Activated CD4-positive, alpha-beta T cell treated with anti-CD3 and anti-CD28 coated beads, Interleukin-2, amount 10 ng/mL, durations not matched to agents 24 days and 14 days (primary cell): ENCODE results near the gene DNAJB12. TPM values are rescaled to one million over a fixed set of nuclear protein-coding genes. Genes with fewer than 3 reads are reported as not detected.
A peak's percentile ranks its signal among the peaks of the same experiment; 100 is the strongest.
"Not testable (repeated sequence)": the region's sequence is repeated elsewhere in the genome, so short reads cannot be mapped to it uniquely, and the experiment has no call there.

Source experiments
- DNase-seq: peaks from one replicate; pipeline ENCODE4 v3.0.0; 2022
- H3K27ac Mint-ChIP-seq: one replicate; pipeline ENCODE4 v1.8.0; 2022; ENCODE audit warnings: mild to moderate bottlenecking, mixed read lengths
- H3K27me3 Mint-ChIP-seq: one replicate; pipeline ENCODE4 v1.8.0; 2022; ENCODE audit warnings: mixed read lengths
- H3K36me3 Mint-ChIP-seq: one replicate; pipeline ENCODE4 v1.8.0; 2022; ENCODE audit warnings: low read depth, mild to moderate bottlenecking, mixed read lengths
- H3K4me1 Mint-ChIP-seq: one replicate; pipeline ENCODE4 v1.8.0; 2021; ENCODE audit warnings: mixed read lengths
- H3K4me3 Mint-ChIP-seq: one replicate; pipeline ENCODE4 v1.8.0; 2022; ENCODE audit warnings: mild to moderate bottlenecking, moderate library complexity, mixed read lengths
- H3K9me3 Mint-ChIP-seq: one replicate; pipeline ENCODE4 v1.8.0; 2021; ENCODE audit warnings: mixed read lengths
- intact Hi-C: fragments of 100-400 bp; cut with micrococcal nuclease; formaldehyde crosslinking; loops from one replicate; pipeline ENCODE4 v1.15.1; 2023
- total RNA-seq: library from RNA; stranded (reverse); gene quantifications from 2 replicates; pipeline ENCODE4 v1.2.3, GENCODE V29; 2022

Gene DNAJB12
- total RNA-seq, 1 donor from 2014 or later = 35.1 TPM

DNA sequence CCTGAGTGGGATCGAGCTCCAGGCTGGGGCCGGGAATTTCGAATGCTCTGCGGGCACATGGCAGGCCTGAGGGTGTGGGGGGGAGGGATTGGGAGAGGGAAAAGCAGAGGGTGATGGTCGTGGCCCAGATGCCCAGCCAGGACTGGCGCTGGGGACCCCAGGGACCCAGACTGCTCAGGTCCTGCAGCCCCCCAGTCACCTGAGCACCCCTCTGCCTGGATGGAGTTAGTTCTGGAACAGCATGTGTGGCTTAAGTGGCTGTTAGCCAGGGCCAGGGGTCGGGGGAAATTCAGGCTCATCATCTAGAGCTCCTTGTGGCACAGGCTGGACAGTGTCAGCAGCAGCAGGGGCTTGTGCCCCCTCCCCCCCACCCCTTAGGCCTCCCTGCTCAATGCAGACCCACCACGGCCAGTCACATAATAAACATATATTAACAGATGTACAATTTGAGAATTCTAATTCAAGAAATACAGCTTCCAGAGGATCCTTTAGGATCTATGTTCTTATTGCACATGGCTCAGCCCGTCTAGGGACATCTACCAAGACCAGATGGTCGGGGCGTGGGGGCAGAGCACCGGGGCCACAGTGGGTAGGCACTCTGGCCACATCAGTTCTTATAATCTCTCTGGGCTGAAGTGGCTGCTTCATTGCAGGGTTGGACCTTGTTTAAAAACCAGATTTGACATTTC, 22.2 kb downstream of the DNAJB12 start:
- Mint-ChIP-seq H3K36me3 (peaks cover 27% of the 10 kb centered on the region), H3K9me3 (no peaks in the 10 kb centered on the region), H3K4me1 (peaks cover 83% of the 10 kb centered on the region), H3K27ac (peak overlapping the region; percentile 99), H3K27me3 (no peaks in the 10 kb centered on the region), H3K4me3 (peak overlapping the region; percentile 88)
- intact Hi-C loops = loop anchor here (5.0 to 10.0 kb wide), 2 partner anchors 245 to 398 kb away; partner anchors contain the start of gene SPOCK2
- no peak for DNase-seq

GRCh38 chr10:72331575-72332422, 22.9 kb downstream of the DNAJB12 start:
- peaks cover 26% of the 10 kb centered on the region for H3K36me3 Mint-ChIP-seq
- peaks cover 81% of the 10 kb centered on the region for H3K4me1 Mint-ChIP-seq
- no peaks in the 10 kb centered on the region for H3K9me3 Mint-ChIP-seq
- peak; percentile 93 for DNase-seq
- peak overlapping the region; percentile 99 for H3K27ac Mint-ChIP-seq
- peak overlapping the region; percentile 88 for H3K4me3 Mint-ChIP-seq
- H3K27me3 Mint-ChIP-seq = no peaks in the 10 kb centered on the region
- intact Hi-C loops = loop anchor here (1.0 to 10.0 kb wide), 3 partner anchors 11 to 397 kb away; partner anchors contain the start of gene SPOCK2

GRCh38 chr10:72330069-72330426, 24.7 kb downstream of the DNAJB12 start:
- Mint-ChIP-seq H3K27ac (peak overlapping the region; percentile 99), H3K36me3 (peaks cover 23% of the 10 kb centered on the region), H3K9me3 (no peaks in the 10 kb centered on the region), H3K27me3 (no peaks in the 10 kb centered on the region), H3K4me3 (peak overlapping the region; percentile 96), H3K4me1 (peaks cover 69% of the 10 kb centered on the region)
- peak; percentile 66 for DNase-seq
- intact Hi-C loops = loop anchor here (5.0 to 10.0 kb wide), 2 partner anchors 243 to 395 kb away; partner anchors contain the start of gene SPOCK2

- H3K36me3 Mint-ChIP-seq = peaks cover 21% of the 10 kb centered on the region
- no peaks in the 10 kb centered on the region for H3K27me3 Mint-ChIP-seq
- DNase-seq = peak; percentile 68
- H3K4me1 Mint-ChIP-seq = peaks cover 64% of the 10 kb centered on the region
- H3K9me3 Mint-ChIP-seq = no peaks in the 10 kb centered on the region
- intact Hi-C loops = loop anchor here (5.0 to 10.0 kb wide), 2 partner anchors 242 to 395 kb away; partner anchors contain the start of gene SPOCK2
- peak overlapping the region; percentile 96 for H3K4me3 Mint-ChIP-seq
- peak overlapping the region; percentile 99 for H3K27ac Mint-ChIP-seq
Observed at GRCh38 chr10:72329290-72330068, 25.2 kb downstream of the DNAJB12 start.

- no peaks in the 10 kb centered on the region for H3K9me3 Mint-ChIP-seq
- no peaks in the 10 kb centered on the region for H3K27me3 Mint-ChIP-seq
- peaks cover 16% of the 10 kb centered on the region for H3K36me3 Mint-ChIP-seq
- H3K4me1 Mint-ChIP-seq = peaks cover 57% of the 10 kb centered on the region
- H3K4me3 Mint-ChIP-seq = peak overlapping the region; percentile 96
- peak overlapping the region; percentile 98 for H3K27ac Mint-ChIP-seq
- intact Hi-C loops = no loop called here
- no peak for DNase-seq
Observed at GRCh38 chr10:72328829-72329204, 25.9 kb downstream of the DNAJB12 start.

GRCh38 chr10:72328045-72328828, 26.5 kb downstream of the DNAJB12 start:
- Mint-ChIP-seq H3K27ac (peak overlapping the region; percentile 98), H3K9me3 (no peaks in the 10 kb centered on the region), H3K36me3 (peaks cover 13% of the 10 kb centered on the region), H3K4me1 (peaks cover 56% of the 10 kb centered on the region), H3K27me3 (no peaks in the 10 kb centered on the region), H3K4me3 (peak overlapping the region; percentile 96)
- intact Hi-C loops = no loop called here
- DNase-seq = peak; percentile 81

DNA sequence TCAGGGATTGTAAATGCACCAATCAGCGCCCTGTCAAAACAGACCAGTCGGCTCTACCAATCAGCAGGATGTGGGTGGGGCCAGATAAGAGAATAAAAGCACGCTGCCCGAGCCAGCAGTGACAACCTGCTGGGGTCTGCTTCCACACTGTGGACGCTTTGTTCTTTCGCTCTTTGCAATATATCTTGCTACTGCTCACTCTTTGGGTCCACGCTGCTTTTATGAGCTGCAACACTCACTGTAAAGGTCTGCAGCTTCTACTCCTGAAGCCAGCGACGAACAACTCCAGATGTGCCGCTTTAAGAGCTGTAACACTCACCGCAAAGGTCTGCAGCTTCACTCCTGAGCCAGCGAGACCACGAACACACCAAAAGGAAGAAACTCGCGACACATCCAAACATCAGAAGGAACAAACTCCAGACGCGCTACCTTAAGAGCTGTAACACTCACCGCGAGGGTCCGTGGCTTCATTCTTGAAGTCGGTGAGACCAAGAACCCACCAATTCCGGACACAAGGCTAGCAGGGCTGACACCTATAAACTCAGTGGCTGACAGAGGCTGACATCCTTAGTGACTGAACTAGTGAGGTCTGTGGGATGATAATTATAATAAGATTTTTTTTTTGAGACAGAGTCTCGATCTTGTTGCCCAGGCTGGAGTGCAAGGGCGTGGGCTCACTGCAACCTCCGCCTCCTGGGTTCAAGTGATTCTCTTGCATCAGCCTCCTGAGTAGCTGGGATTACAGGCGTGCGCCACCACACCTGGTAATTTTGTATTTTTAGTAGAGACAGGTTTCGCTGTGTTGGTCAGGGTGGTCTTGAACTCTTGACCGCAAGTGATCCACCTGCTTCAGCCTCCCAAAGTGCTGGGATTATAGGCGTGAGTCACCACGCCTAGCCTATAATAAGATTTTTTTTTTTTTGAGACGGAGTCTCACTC, 27.8 kb downstream of the DNAJB12 start:
- Mint-ChIP-seq H3K4me1 (peaks cover 61% of the 10 kb centered on the region), H3K27ac (peak overlapping the region; percentile 98), H3K4me3 (peak overlapping the region; percentile 96)
- H3K9me3 Mint-ChIP-seq, H3K36me3 Mint-ChIP-seq, H3K27me3 Mint-ChIP-seq, intact Hi-C loops: not testable (repeated sequence)
- peak; percentile 92 for DNase-seq

DNA sequence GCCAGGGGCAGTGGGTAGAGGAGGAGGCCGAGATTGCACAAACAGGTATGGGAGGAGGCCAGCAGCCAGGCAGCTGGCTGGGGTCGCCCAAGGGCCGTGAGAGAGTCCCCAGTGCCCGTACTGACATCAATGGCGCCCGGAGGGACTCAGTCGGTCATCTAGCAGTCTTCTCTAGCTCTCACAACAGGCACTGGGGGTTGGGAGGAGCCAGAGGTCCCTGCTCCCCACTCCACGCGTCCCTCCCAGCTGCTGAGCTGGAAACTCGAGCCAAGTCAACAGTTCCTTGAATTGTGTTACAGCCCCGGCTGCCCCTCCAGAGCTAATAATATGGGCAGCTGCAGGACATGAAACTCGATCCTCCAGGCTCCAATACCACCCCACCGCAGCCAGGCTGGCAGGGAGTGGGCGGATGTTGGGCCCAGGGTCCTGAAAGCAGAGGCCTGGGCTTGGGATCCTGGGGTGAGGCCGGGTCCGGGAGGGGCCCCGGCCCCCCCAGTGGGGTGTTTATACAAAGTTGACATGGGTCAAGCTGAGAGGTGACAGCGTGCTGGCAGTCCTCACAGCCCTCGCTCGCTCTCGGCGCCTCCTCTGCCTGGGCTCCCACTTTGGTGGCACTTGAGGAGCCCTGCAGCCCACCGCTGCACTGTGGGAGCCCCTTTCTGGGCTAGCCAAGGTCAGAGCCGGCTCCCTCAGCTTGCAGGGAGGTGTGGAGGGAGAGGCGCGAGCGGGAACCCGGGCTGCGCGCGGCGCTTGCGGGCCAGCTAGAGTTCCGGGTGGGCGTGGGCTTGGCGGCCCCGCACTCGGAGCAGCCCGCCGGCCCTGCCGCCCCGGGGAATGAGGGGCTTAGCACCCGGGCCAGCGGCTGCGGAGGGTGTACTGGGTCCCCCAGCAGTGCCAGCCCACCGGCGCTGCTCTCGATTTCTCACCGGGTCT, 29.2 kb downstream of the DNAJB12 start:
- peaks cover 59% of the 10 kb centered on the region for H3K4me1 Mint-ChIP-seq
- H3K27me3 Mint-ChIP-seq, DNase-seq, H3K4me3 Mint-ChIP-seq, H3K27ac Mint-ChIP-seq, H3K9me3 Mint-ChIP-seq, H3K36me3 Mint-ChIP-seq, intact Hi-C loops: not testable (repeated sequence)

GRCh38 chr10:72323771-72324191, 30.9 kb downstream of the DNAJB12 start:
- H3K36me3 Mint-ChIP-seq = peaks cover 6% of the 10 kb centered on the region
- intact Hi-C loops = loop anchor here (5.0 kb wide), 1 partner anchor 106 kb away; the partner anchor contains the start of genes ANAPC16 and ASCC1
- peak overlapping the region; percentile 99 for H3K27ac Mint-ChIP-seq
- no peak overlapping the region for H3K4me3 Mint-ChIP-seq
- no peaks in the 10 kb centered on the region for H3K27me3 Mint-ChIP-seq
- H3K9me3 Mint-ChIP-seq = no peaks in the 10 kb centered on the region
- no peak for DNase-seq
- peaks cover 54% of the 10 kb centered on the region for H3K4me1 Mint-ChIP-seq

- Mint-ChIP-seq H3K9me3 (no peaks in the 10 kb centered on the region), H3K36me3 (peaks cover 6% of the 10 kb centered on the region), H3K4me1 (peaks cover 55% of the 10 kb centered on the region), H3K27ac (peak overlapping the region; percentile 99), H3K4me3 (no peak overlapping the region), H3K27me3 (no peaks in the 10 kb centered on the region)
- intact Hi-C loops = loop anchor here (5.0 kb wide), 1 partner anchor 106 kb away; the partner anchor contains the start of genes ANAPC16 and ASCC1
- no peak for DNase-seq
Observed at GRCh38 chr10:72323108-72323749, 31.5 kb downstream of the DNAJB12 start.
